Measurements from ENCODE around the gene TBC1D24. TPM values are rescaled to one million over a fixed set of nuclear protein-coding genes. Genes with fewer than 3 reads are reported as not detected.

The TBC1D24 gene
- 10 to 100 TPM; 16.8 to 23.7 (median 19.7) TPM for total RNA-seq
- 10 to 100 TPM; 10.8 to 16.0 TPM for polyA plus RNA-seq

DNA sequence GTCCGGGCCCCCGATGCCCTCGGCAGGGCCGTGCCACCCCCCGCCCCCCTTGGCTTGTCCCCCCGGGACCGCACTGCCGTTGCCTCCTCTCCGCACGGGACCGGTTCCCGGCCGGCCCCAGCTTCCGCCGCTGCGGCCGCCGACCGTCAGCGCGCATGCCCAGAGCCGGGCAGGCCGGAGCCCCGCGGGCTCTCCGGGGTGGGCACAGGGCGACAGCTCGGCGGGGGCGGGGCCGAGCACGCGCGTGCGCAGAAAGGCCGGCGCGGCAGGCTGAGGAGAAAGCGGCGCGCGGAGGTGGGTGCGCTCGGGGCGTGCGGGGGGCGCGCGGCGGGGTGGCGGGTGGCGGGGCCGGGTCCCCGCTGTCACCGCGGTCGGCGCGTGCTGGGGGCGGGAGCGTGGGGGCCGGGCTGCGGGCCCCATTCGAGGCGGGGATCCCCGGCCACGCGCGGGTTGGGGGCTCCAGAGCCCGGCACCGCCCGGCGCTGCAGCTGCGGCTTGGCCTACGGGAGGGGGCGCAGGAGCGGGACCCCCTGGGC lies at the start of gene TBC1D24:
Gene TBC1D24, plus strand, starts transcription at position 251 of the 536 bp plus-strand sequence. CDS start 21,022 bp downstream, outside the sequence.
- H3K4me1 ChIP-seq: peaks cover 16 to 36% (median 21%) of the 10 kb centered on the region in 3 donors
- H3K4me3 ChIP-seq: peak within 1 kb of the TSS; percentile 59 to 92 (median 67)
- TF ChIP-seq, protein P1, sequence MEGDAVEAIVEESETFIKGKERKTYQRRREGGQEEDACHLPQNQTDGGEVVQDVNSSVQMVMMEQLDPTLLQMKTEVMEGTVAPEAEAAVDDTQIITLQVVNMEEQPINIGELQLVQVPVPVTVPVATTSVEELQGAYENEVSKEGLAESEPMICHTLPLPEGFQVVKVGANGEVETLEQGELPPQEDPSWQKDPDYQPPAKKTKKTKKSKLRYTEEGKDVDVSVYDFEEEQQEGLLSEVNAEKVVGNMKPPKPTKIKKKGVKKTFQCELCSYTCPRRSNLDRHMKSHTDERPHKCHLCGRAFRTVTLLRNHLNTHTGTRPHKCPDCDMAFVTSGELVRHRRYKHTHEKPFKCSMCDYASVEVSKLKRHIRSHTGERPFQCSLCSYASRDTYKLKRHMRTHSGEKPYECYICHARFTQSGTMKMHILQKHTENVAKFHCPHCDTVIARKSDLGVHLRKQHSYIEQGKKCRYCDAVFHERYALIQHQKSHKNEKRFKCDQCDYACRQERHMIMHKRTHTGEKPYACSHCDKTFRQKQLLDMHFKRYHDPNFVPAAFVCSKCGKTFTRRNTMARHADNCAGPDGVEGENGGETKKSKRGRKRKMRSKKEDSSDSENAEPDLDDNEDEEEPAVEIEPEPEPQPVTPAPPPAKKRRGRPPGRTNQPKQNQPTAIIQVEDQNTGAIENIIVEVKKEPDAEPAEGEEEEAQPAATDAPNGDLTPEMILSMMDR (IDR thresholded peaks at IDR 0.05): no peak
- H3K36me3 ChIP-seq: no peaks in the 10 kb centered on the region
- FAIRE-seq: no peak
- WGBS, 2 donors: 0 to 1% methylated on average over 32 to 77 of the region's 77 CpGs
- intact Hi-C loops (cut with DNase I): no loop called here
- H3K27me3 ChIP-seq: peaks cover 0 to 5% (median 0%) of the 10 kb centered on the region in 4 donors
- no peaks in the 10 kb centered on the region for H3K9me3 ChIP-seq
- H3K27ac ChIP-seq: peak within 1 kb of the TSS; percentile 76 to 85 (median 79)
- ATAC-seq: peak; percentile 75 to 88 (median 86)
- DNase-seq: peak; percentile 81 to 97 (median 92)

DNA sequence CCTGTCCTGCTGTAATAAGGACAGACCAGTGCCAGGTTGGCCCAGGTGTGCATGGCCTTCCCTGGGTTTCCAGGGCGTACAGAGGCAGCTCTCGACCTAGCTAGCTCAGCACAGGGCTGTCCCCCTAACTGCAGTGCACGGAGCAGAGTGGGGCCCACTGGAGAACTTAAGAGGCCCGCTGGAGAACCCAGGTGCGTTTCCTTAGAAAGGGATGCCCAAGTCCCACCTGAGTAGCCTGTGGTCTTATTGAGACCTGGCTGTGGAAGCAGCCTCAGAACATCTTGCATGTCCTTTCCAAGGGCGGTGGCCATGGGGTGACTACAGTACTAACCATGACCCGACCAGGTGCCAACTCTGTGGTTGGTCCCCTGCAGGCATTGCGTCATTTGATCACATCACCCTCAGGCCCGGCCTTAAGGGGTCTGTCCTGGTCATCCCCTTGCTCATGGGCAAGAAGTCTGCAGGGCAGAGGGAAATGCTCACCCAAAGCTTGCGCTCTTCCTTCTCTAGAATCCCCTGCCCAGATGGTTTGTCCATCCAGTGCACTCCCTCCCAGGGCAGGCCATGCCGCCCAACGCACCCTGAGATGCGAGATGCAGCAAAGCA lies 49.0 kb upstream of the TBC1D24 start:
- Histone ChIP-seq H3K4me3 (no peak overlapping the region), H3K4me1 (peaks cover 0 to 6% (median 6%) of the 10 kb centered on the region in 3 donors), H3K27me3 (no peaks in the 10 kb centered on the region), H3K27ac (no peak overlapping the region), H3K9me3 (no peaks in the 10 kb centered on the region), H3K36me3 (no peaks in the 10 kb centered on the region)
- TF ChIP-seq, protein P1 (IDR thresholded peaks at IDR 0.05): no peak
- no peak for ATAC-seq
- intact Hi-C loops (cut with DNase I): loop anchor here in 2 of 3 donors (10.0 kb wide), 1 partner anchor 81 kb away; the partner anchor contains the start of gene ABCA3 (in 2 of the 2)
- 91 to 94% methylated on average over 13 of the region's 13 CpGs for WGBS, 2 donors
- DNase-seq: peak in 1 of 6 donors; percentile 53
- FAIRE-seq: no peak

DNA sequence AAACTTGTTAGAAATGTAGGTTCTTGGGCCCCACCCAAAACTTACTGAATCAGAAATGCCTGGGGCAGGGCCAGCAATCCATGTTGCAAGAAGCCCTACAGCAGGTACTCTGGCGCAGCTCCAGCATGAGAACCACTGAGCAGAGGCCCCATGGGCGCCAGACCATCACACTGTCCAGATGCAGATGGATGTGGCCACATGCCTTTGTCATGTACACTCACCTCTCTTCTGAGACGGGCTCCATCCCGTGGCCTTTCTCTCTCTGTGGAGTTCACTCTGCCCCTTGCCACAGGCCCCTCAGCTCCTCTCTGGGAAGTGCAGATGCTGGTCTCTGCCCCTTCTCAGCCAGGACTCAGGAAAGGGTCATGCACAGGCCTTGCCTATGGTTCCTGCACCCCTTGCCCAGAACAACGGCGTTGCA lies 48.0 kb upstream of the TBC1D24 start:
- Histone ChIP-seq H3K9me3 (no peaks in the 10 kb centered on the region), H3K4me3 (no peak overlapping the region), H3K36me3 (no peaks in the 10 kb centered on the region), H3K4me1 (peaks cover 0 to 6% (median 6%) of the 10 kb centered on the region in 3 donors), H3K27ac (no peak overlapping the region), H3K27me3 (no peaks in the 10 kb centered on the region)
- FAIRE-seq (no peak), ATAC-seq (no peak), DNase-seq (peak in 3 of 6 donors; percentile 42 to 58 (median 54))
- TF ChIP-seq, protein P1 (IDR thresholded peaks at IDR 0.05): no peak
- intact Hi-C loops (cut with DNase I): loop anchor here in 2 of 3 donors (10.0 kb wide), 1 partner anchor 82 kb away; the partner anchor contains the start of gene ABCA3 (in 2 of the 2)
- 90 to 95% methylated on average over 6 of the region's 6 CpGs for WGBS, 2 donors

DNA sequence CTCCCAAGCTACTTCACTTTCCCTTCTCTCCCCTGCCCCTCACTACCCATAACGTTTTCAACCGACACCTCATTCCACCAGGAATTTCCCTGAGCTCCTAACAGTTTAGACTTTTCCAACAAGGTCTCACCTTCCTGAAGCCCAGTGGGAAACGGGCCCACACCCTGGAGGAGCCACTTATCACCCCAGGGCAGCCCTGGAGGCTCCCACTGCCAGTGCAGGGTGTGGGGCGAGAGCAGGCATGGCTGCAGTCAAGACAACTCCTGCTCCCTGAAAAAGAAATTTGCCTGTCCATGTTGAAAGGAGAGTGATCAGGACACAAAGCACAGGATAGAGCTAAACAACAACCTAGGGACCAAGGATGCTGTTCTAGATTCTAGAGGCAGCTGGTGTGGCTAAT lies 47.4 kb upstream of the TBC1D24 start:
- ATAC-seq (no peak), DNase-seq (peak in 1 of 6 donors; percentile 35), FAIRE-seq (no peak)
- Histone ChIP-seq H3K9me3 (no peaks in the 10 kb centered on the region), H3K36me3 (no peaks in the 10 kb centered on the region), H3K27me3 (no peaks in the 10 kb centered on the region), H3K4me1 (peaks cover 0 to 6% (median 6%) of the 10 kb centered on the region in 3 donors), H3K27ac (no peak overlapping the region), H3K4me3 (no peak overlapping the region)
- intact Hi-C loops (cut with DNase I): loop anchor here in 2 of 3 donors (10.0 kb wide), 1 partner anchor 83 kb away; the partner anchor contains the start of gene ABCA3 (in 2 of the 2)
- TF ChIP-seq, protein P1 (IDR thresholded peaks at IDR 0.05): no peak
- 79 to 82% methylated on average over 4 of the region's 4 CpGs for WGBS, 2 donors
